HG03095 (cell line): ENCODE measurements around the gene UNK.
"Not testable (repeated sequence)": the region's sequence is repeated elsewhere in the genome, so short reads cannot be mapped to it uniquely, and the experiment has no call there.

Source experiments
- ATAC-seq: cut with Tn5 transposase; IDR thresholded peaks from one replicate; pipeline ENCODE4 v1.9.1; 2021; ENCODE audit warnings: moderate library complexity; ENCODE audit not compliant: unreplicated experiment

UNK gene

DNA sequence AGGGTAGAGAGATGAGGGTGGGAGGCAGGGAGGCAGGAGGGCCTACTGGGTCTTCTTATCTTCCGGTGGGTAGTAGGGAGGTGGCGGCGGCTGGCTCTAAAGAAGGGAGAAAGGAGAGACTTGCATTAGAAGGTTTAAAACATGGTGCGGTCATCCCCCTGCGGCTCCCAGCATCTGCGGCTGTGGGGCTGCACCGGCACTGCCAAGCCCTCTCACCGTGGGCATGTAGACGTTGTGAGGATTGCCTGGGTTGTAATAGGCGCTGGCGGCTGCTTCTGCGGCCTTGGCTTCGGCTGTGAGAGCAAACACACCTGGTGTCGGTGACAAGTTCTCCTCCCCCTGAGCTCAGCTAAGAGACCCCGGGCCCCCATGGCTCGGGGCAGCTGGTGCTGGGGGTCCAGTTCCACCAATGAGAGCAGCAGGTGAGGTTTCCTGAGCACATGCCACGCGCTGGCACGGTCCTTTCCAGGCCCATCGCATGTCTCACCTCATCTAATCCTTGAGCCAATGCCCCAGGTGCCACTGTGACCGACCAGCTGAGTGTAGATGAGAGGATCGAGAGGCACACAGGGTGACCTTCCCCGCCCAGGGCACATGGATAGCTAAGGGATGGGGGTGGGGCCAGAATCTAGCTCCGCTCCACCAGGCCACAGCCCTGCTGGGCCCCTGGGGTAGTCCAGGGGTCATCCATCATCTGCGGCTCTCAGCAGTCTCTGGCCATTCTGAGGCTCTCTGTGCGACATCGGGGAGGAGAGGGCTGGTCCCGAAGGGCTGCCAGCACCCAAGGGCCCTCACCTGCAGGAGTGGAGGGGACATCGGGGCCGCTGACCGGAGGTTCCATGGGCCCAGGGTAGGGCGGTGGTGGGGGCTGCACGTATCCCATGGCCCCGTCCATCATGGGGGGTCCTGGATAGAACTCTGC, 62.3 kb downstream of the UNK start:
- no peak for ATAC-seq

DNA sequence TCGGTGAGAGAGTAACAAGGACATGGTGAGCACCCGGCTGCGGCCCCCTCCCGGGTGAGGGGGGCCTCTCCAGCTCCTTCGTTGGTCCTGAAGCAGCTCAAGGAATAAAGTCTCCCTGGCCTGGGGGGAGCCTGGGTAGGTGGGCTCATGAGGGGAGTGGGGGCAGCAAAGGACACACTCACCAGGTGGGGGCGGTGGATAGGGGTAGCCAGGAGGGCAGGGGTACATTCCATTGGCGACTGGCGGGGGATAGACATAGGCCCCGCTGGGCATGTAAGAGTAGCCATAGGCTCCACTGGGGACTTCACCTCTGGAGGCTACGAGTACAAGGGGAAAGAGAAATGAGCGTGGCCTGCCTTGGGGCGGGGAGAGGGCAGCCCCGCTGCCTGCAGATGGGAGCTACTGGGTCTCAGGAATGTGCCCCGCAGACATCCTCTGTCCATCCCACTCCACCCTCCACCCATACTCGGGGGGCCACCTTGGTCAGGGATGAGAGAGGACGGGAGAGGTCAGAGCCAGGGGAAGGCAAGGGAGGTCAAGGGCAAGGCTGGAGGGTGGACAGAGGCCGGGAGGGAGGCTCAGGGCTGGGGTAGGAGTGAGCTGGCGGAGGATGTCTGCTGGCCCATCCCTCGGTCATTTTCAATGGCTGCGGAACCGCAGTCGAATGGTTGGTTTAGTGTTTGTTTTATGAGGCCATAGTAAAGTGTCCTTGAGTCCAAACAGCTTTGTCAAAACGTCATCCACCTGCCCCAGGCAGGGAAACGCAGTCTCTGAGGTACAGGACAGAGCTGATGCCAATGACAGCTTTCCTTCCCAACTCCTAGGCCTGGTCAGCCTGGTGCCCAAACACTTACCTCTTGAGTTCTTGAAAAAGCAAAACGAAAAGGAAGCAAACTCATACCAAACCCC, 63.3 kb downstream of the UNK start:
- no peak for ATAC-seq

DNA sequence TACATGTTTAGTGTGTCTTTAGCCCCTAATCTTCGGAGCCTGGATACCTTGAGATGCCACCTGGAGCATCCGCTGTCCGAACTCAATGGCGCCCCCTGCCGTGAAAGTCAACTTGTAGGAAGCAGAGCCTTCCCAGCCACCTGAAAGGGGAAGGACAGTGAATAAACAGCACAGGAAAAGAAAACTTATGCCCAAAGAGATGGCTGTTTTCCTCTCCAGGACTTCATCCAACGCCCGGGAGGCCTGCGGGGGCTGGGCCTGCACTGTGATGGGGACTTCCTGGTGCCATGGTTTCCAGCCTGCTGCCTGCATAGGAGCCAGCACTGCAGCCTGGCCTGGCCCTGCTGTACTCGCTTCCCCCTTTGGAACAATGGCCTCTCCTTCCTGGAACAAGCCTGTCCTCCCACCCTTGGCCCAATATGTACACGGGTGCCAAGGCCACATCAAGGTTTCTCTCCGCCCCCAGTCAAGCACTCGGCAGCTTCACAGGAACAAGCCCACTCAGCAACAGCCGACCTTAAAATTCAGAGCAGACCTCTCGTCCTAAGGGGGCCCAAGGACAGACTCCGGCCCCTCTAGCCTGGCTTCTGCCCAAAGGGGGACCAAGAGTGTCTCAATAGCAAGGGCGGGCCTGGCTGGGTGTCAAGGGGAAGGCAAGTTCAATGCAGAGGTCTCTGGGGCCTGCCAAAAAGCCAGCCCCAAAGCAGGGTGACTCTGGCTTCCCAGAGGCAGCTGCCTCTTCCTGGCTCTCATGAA, 64.1 kb downstream of the UNK start:
- ATAC-seq: no peak

DNA sequence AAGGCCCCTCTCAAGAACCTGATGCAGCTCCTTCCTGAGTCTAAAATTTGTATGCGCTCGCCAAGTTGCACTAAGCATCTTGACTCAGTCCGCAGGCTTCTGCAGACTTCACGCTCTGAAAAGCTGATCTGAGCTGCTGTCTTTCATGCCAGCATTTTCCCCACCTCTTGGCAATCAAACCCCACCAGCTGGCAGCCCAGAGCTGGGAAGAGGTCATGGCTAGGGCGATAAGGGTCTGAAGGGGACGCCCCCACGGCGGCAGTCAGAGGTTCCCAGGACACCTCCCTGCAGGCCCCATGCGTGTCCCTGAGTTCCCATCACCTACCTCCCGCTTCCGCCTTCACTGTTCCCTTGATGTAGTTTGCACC, 64.7 kb downstream of the UNK start:
- ATAC-seq: no peak

DNA sequence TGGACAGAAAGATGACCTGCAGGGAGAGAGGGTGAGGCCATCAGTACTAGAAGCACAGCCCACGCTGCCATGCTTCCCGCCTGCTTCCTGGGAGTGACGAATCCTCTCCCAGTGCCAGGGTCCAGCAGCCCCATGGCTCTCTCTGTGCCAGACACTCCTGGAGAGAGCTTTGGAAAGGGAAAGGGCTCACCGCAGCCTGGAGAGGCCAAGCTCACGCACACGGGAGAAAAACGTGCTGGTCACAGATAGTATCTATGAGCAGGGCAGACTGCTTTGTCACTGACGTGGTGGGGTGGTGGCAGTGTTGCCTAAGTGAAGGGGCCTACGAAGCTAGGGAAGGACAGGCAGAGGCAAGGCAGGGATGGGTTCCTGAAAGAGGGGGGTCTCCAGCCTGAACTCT, 65.1 kb downstream of the UNK start:
- no peak for ATAC-seq

DNA sequence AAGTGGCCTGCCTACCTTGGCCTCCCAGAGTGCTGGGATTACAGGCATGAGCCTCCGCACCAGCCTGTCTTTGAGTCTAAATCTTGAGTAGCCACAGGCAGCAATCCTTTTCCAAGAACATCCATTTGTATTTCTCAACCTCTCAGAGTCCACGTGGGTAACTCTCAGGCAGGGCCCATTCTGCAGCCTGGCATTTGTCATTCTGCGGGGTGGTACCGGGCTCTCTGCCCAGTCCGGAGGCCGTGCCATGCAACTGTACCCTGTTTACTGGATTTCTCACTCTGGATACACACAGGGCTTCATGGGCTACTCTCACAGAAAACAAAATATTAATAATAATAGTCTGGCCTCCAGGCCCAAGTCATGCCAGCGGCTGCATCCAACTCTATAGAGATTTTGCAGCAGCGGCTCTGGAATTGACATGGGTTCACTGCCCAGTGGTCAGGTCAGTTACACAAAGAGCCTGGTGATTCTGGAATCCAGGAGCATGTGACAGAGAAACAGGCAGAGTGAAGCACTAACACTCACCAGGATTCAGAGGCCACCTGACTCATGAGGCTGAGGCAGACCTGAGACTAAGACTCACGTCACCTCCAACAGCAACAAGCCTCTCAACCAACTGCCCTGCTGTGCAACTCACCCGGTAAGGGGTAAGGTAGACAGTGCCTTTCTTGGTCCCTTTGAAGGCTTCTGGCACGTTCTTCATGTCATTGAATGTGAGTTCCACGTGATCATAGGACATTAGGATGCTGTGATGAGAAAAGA, 66.5 kb downstream of the UNK start:
- no peak for ATAC-seq

DNA sequence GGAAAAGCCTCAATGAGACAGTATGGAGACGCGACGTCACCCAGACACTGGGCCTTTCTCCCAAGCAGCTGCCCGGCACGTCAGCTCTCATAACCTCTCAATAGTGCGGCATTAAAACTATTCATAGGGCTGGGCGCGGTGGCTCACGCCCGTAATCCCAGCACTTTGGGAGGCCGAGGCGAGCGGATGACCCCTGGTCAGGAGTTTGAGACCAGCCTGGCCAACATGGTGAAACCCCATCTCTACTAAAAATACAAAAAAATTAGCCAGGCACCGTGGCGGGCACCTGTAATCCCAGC, 67.0 kb downstream of the UNK start:
- not testable (repeated sequence) for ATAC-seq

DNA sequence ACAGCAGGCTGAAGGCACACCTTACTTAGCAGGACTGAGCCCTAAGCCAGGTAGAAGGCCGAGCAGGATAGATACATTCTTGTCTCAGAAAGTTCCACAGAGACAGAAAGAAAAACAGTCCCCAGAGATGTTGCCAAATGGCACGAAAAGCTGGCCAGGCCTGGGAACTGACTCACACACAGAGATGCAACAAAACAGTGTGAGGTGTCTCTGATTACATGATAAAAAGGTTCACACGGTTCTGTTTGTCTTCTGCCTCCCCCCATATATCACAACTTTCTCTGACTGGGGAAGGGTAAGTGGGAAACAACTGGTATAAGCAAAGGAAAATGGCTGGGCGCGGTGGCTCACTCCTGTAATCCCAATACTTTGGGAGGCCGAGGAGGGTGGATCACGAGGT, 68.8 kb downstream of the UNK start:
- no peak for ATAC-seq

DNA sequence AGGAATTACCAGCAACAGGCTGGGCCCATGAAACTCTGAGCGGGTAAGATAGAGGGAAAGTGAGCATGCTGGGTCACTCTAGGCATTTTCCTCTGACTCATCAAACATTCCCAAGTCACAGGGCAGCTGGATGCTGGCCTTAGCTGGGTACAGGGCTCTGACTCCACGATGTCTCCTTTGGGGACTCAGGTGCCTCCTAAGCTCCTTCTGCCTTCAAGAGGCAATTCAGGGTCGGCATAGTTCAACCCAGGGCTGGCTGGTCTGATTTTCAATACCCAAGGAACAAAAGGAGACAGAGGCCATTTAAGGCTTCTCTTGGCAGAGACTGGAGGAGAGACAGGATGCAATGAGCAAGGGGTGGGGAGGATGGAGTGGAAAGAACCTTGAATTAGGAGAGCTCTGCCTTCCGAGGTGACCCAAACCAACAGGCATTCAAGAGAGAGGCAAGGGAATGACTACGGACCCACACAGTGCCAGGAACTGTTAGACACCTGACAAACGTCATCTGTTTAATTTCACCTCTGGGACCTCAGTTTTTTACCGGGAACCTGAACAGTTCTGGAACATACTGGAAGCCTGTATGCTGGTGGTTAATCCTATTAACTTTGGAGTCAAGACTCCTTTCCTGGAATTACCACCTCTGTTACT, 69.6 kb downstream of the UNK start:
- ATAC-seq: no peak

DNA sequence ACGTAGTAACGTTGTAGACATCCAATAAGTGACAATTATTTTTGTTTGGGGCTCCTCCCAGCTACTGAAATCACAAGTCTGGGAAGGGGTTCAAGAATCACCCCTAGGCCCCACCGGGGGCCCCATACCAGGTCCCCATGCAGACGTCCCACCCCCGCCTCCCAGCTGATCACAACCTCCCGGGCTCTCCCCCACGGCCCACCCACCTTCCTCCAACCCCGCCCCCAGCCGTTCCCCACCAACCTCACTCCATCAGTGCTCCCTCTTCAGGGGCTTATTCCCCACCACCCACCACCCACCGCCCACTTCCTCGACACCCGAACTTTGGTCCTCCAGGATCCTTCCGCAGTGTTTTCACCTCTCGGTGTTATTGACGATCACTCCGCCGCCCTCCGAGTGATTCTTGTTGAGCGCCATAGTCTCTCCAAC, 70.3 kb downstream of the UNK start:
- ATAC-seq: no peak

DNA sequence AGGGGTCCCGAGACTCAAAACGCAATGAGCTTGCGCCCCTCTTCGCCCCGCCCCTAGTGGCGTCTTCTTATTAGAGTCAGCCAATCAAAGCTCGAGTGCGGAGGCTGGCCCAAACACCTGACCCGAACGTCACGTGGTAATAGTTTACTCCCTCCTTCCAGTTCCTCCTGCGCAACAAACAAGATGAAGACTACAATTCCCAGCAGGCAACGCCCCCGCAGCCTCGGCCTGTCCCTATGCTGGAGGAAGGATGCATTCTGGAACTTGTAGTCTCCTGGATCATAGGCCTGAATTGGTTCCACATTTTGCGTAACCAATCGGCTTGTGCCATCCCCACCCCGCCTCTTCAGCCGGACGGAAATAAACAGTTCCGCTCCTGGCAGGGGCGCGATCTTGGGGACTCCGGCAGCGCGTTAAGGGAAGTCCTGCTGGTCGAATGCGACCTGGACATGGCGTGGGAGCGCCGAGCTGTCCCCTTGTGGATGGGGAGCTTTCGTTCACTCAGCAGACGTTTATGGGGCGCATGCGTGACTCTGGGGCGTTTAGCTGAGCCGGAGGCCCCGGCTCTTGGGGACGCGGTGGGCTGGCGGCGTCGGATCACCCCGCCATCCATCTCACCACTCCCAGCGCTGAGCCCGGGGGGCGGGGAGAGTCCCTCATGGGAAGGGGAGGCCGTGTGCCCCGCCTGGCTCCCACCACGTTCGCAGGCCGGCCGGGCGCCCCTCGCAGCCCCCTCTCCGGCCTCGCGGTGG, 70.9 kb downstream of the UNK start, which contains the start of gene WBP2:
TSS of gene WBP2 (minus strand) at position 26 of the 752 bp plus-strand sequence. CDS start 38 bp downstream, outside the sequence.
- peak; percentile 77 for ATAC-seq

DNA sequence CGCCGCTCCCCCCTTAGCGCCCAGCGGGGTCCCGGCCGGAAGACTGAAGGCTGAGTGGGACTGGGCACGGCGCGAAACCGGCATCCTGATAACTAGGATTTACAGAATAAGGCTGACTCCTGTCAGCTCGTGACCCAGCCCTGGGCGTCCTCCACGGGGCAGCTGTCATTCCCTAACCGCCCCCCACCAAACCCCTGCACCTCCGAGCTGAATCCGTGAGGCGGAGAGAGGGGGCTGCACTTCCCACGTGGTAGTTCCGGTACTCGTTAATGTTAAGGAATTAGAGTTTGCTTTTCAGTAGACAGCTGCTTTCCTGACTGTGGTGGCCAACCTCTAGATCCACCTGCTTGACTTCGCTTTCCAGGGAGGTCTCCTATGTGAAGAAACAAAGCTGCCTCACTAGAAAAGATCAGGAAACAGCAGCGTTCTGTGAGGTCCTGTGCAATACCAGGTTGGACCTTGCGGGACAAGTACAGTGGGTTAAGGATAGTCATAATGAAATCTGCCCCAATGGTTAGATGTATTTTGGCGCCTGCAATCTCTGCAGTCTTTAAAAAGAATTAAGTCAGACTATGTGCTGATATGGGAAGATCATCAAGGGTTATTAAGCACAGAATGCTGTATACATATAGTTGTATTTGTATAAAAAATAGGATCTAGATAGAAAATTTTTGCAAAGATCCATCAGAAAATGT, 71.6 kb downstream of the UNK start:
- no peak for ATAC-seq

DNA sequence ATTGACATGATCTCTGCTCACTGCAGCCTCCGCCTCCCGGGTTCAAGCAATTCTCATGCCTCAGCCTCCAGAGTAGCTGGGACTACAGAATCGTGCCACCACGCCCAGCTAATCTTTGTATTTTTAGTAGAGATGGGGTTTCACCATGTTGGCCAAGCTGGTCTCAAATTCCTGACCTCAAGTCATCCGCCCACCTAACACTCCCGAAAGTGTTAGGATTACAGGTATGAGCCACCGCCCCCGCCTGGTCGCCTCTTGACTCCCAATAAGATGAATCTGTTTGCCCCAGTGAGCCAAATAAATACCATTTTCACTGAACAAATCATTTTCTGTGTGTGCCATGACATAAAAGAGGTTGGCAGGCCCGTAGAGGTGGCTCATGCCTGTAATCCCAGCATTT, 74.8 kb downstream of the UNK start:
- not testable (repeated sequence) for ATAC-seq

DNA sequence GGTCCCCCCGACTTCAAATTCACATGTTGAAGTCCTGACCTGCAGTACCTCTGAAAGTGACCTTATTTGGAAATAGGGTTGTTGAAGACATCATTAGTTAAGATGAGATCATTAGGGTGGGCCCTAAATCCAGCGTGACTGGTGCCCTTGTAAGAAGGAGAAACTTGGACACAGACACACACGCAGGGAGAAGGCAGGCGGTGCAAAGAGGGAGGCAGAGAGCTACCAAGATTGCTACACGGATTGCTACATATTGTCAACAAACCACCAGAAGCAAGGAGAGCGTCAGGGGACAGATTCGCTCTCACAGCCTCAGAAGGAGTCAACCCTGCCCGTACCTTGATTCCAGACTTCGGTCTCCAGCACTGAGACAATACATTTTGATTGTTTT, 77.3 kb downstream of the UNK start:
- ATAC-seq: no peak

DNA sequence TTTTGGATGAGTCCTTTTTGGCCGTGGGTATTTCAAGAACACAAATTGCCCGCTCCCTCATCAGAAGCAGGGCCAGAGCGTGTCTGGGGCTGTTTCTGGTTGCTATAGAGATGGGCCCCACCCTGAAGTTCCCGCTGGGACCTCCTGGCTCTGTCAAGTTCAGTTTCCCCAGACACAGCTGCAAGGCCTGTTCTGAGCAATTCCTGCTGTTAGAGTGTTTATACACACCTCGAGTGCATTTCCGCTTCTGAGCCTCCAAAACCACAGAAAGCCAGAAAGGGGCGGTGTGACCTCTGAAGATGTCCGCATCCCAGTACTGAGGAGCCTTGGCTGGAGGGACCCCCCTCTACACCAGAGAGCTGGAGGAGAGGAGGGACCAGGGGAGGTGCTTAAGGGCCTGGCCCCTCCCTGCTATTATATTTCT, 79.9 kb downstream of the UNK start:
- peak; percentile 79 for ATAC-seq

DNA sequence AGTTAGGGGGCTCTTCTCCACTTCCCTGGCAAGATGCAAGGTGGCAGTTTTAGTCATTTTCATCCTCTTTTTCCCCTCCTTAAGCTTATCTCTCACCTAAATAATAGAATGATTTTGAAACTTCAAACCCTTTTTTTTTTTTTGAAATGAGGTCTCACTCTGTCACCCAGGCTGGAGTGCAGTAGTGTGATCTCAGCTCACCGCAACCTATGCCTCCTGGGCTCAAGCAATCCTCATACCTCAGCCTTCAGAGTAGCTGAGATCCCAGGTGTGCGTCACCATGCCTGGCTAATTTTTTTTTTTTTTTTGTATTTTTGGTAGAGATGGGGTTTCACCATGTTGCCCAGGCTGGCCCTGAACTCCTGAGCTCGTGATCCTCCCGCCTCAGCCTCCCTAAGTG, 80.3 kb downstream of the UNK start:
- peak; percentile 18 for ATAC-seq

DNA sequence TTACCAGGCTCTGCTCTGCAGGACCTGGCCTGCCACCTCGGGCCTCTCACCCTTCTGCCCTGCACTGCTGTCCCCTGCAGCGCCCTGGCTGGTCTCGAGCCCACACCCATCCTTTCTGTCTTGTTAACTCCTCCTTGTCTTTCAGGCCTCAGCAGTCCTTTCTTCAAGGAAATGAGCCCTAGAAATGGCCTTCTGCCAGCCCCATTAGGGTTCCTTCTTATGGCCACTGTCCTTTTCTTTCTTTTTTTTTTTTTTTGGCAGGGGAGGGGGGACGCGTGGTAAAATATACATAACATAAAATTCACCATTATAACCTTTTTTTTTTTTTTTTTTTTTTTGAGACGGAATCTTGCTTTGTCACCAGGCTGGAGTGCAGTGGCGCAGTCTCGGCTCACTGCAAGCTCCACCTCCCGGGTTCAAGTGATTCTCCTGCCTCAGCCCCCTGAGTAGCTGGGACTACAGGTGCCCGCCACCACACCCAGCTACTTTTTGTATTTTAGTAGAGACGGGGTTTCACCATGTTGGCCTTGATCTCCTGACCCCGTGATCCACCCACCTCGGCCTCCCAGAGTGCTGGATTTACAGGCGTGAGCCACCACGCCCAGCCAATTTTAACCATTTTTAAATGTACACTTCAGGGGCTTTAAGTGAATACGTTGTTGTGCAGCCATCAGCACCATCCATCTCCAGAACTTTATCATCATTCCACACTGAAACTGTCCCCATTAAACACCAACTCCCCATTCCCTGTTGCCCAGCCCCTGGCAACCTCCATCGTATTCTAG, 81.0 kb downstream of the UNK start:
- not testable (repeated sequence) for ATAC-seq
